ENCODE data around the gene KLRC4.
"Not testable (repeated sequence)": the region's sequence is repeated elsewhere in the genome, so short reads cannot be mapped to it uniquely, and the experiment has no call there.

KLRC4 gene

DNA sequence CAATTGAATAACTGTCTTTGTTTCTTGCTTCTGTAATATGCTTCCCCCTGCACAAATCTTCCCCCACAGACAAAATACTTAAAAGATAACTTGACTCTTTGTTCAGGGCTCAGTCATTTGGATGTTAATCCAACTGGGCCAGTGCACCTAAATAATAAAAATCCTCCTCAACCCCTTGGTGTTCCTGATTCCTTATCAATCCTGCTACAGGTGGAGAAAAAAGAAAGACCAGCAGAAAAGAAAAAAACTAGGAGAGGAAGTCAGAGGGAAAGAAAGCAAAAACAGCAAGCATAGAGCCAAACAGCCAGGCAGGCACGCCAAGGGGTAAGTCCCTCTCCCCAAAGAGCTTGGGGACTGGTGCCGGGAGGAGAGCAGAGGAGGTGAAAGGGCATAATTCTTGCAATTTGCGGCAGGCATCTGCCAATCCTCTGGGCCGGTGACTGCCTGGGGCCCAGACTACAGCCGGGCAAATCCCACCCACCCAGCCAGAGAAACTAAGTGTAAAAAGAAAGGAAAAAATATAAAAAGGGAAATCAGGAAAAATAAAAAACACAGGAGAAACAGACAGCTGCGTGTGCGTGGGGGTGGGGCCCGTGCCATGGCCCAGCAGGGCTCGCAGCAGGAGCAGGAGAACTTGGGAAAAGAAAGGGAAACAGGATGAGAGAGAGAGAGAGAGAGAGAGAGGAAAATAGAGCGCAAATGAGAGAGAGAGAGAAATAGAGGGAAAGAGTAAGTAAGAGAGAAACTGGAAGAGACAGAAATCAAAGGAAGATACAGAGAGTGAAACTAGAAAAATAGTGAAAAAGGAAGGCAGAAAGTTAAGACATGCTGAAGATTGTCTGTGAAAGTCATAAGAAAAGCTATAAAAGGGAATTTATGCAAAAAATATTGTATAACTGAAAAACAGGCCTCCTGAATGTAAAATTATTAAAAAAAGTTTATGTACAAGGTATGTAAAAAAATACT, 41.1 kb downstream of the KLRC4 start:
- no peak for DNase-seq (ENCODE audit: low spot score)

DNA sequence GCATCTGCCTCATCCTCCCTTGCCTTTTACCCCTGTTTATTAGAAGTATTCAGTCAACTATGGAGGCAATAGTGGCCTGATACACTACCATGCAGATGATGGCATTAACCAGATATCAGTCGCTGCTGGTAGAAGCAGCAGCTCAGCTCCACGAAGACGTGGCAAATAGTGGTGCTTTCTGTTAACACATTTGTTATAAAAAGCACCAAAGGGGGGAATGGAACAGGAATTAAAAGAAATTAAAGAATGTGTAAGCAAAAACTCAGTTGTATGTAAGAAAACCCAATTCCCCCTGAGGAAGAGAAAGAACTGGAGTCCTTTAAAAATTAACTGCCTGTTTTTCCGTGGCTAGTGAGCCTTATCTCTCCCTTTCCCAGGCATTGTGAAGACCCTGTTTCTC, 41.8 kb downstream of the KLRC4 start:
- DNase-seq (ENCODE audit: low spot score) = not testable (repeated sequence)

DNA sequence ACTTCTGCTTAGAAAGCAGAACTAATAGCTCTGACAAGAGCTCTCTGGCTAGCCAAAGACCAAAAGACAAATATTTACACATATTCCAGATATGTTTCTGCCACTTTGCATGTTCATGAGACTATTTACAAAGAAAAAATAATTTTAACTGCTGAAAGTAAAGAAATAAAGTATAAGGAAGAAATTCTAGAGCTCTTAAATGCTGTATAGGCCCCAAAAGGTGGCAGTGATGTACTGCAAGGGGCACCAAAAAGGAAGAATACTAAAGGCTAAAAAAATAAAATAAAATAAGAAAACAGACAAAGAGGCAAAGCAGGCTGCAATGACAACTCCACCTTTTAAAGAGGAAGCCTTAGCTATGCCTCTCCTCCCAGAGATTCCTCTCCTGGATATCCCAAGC, 42.7 kb downstream of the KLRC4 start:
- DNase-seq (ENCODE audit: low spot score) = no peak

DNA sequence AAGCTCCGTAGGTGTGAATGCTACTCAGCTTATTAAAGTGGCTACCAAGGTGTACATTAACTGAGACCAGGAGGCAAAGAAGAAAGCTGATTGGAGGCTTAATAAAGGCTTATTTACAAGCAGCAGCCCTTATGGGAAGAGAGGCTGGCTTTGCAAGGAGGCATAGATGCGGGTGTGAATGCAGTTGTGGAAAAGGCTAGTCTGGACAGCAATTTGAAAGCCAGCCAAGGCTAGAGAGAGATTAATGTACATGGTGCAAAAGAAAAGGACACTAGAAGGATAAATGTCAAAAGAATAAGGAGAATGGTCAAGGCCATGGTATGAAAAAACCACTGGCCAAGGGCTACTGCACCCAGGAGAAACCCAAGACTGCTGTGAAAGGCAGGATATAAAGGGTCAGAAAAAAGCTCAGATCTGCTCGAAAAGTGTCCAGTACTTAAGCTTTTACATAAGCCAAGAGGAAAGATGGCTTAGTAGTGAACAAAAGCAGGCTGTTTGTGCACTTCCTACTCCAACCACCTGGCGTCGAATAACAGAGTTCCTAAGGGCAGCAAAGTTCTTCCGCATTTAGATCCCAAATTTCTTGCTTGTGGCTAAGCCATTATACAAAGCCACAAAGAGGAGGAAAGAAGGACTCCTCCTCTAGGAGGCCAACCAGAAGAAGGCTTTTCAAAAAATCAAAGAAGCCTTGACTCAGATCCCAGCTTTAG, 43.7 kb downstream of the KLRC4 start:
- no peak for DNase-seq (ENCODE audit: low spot score)

DNA sequence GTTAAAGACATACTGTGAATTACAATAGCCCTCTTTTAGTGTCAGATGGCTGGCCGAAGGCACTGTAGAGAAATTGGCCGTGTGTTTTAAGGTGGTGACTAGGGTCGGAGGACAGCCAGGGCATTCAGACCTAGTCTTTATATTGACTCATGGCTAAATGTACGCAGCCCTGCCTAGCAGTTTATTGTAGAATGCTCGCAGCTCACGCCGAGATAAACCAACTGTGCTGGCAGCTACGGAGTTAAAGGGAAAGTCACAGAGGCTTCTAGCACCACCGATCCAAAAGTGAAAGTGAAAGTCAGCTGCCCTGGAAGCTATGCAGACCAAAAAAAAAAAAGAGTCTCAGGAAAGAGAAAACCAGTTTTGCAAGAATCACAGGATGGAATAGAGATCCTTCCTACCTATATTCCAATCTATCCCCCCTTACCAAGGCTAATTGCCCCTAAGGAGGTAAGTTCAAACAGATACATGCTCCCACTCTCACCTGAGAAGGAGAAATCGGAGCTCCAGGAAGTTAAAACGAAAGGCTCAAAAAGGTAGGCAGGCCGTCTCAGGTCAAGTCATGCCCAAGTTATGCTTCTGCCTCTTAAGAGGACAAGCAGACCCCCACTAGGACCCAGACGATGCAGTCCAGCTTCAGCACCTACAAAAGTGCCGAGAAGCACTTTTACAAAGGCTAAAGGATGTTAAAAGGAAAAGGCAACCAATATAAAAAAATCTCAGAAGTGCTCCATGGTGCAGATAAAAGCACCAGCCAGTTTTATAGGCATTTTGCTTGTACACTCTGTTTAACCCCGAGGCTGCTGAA, 44.5 kb downstream of the KLRC4 start:
- peak; percentile 70 for DNase-seq (ENCODE audit: low spot score)

DNA sequence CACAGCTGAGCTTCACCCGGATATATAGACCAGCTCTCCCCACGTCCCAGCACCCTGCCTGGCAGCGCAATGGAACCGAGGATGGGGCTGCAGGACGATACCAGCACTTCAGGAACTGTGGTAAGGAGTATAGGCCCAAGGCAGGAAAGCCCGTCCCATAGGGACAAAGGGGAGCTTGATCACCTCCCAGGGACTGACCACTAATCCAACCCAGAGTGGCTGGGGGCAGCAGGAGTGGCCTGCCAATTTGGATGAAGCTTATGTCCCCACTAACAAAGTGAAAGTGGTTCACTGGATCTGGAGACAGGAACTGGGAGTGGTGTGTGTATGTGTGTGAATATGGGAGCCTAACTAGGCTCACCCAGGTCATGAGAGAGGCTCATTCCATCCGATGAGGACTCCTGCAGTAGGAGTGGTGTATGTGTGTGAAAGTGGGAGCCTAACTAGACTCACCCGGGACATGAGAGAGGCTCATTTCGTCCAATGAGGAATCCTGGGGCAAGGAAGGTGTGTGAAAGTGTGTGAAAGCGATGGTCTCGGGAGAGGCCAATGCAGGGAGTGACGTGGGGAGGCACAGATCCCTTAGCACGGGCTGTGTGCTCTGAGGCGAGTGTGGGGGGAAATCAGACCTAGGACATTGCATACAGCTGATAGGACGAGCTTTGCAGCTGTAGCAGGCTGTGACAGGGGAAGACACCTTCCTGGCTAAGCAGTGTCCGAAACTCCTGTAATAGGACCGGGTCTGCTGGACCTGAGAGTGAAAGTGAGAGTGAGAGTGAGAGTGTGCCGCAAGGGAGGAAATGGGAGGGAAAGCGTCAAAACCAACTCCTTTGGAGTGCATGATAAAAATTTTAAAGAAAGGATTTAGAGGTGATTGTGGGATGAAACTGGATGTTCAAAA, 45.4 kb downstream of the KLRC4 start:
- peak; percentile 33 for DNase-seq (ENCODE audit: low spot score)

DNA sequence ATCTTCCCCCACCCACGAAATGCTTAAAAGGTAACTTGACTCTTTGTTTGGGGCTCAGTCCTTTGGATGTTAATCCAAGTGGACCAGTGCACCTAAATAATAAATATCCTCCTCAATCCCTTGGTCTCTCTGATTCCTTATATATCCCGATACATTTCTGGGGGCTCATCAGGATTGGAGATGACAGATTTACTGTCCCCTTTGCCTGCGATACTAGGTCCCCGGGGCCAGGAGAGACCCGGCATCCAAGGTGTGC, 46.0 kb downstream of the KLRC4 start:
- DNase-seq (ENCODE audit: low spot score) = no peak

DNA sequence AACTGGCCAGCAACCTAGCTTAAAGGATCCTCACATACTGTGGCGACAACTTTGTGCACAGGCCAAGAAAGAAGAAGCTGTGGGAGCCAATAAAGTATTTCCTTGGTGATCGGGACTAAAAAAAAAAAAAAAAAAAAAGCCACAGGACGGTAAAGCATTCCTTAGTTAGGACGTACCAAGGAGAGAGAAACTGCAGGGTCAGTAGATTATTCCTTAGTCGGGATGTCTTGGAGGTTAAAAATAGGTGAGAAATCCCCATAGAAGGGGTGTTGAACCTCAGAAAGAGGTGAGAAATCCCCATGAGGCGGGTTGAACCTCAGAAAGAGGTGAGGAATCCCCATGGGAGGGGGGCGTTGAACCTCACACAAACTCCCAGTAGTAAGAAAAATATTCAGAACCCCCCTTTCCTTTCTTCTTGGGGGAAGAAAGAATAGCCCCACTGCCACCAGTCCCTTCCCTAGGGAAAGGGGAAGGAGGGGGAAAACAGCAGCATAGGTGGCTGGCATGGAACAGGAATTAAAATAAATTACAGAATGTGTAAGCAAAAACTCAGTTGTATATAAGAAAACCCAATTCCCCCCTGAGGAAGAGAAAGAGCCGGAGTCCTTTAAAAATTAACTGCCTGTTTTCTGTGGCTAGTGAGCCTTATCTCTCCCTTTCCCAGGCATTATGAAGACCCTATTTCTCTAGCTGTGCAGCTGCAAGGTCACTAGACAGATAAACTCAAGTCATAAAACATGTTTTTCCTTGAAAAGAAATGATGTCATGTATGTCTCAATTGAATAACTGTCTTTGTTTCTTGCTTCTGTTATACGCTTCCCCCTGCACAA, 46.5 kb downstream of the KLRC4 start:
- DNase-seq (ENCODE audit: low spot score) = no peak

DNA sequence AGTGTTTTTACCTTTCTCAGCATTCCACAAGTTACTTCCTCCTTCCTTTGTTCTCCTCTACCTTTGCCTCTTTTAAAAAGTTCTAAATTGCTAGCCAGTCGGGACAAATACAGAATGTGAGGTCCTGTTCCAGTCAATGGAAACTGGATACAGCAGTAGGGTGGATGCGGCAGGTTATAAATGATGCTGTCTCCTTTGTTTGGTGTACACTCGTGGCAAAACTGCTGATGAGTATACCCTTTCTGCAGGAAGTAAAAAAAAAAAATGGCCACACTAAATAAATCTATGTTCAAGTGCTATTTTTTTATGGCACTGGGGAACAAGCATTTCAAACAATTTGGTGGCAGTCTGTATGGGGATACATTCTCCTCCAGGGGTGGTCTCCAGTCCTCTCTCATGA, 47.2 kb downstream of the KLRC4 start:
- no peak for DNase-seq (ENCODE audit: low spot score)

DNA sequence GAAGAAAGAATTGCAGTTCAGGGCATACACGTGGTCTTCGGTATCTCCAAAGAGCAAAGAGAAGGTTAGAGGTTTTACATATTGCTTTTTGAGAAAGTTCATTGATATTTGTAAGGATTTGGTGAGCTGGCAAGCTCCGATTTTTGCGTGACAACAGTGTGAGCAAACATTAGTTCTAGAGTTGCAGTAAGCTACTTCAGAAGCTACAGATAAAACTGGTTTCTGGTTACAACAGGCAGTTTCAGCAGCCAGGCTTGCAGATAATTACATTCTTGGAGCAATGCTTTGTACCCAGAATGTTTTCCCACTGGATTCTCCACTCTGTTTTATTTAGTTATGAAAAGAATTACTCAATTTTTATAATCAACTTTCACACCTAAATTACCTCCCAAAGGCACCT, 47.9 kb downstream of the KLRC4 start:
- DNase-seq (ENCODE audit: low spot score) = no peak

DNA sequence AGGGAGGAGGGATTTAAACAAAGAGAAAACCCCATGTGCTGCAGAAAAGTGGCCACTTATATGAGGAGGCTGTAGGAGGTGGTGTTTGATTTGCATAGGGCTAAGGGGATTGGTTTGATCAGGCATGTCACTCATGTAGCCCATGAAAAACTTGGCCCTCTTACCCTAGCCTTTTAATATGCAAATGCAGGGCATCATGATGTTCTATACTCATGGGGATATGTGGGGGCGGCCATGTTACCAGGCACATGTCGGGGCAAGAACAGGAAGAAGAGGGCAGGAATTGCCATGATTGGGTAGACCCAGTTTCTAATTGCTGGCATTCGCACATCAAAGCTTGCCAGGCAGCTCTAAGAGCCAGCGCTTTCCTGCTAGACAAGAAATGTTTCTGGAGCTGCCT, 48.5 kb downstream of the KLRC4 start:
- DNase-seq (ENCODE audit: low spot score) = no peak

DNA sequence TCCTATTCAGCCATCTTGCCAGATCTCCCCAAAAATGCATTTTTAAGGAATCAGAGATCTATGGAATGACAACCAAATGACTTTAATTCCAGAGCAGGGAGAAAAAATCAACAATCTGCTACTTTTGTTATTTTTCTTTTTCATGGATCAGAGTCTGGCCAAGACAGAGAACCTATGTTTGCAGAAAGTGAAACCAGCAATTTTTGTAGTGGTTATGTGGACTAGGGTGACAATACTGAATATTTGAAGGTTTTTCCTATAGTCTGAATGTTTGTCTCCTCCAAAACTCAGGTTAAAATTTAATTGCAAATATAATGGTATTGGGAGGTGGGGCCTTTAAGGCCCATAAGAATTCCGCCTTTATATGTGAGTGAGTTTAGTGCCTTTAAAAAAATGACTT, 50.6 kb downstream of the KLRC4 start:
- DNase-seq (ENCODE audit: low spot score) = no peak

DNA sequence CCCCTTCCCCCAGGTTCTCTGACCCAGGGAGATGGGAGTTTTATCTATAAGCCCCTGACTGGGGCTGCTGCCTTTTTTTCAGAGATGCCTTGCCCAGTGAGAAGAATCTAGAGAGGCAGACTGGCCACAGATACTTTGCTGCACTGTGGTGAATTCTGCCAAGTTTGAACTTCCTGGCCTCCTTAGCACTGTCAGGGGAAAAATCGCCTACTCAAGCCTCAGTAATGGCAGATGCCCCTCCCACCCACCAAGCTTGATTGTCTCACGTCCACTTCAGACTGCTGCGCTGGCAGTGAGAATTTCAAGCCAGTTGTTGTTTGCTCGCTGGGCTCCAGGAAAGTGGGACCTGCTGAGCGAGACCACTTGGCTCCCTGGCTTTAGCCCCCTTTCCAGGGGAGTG, 51.4 kb downstream of the KLRC4 start:
- DNase-seq (ENCODE audit: low spot score) = no peak

All from AG20443 (cell line).